NCI-H226 (cell line): ENCODE measurements around the gene MYBPC3.

ENCODE experiments used
- DNase-seq: peaks from one replicate; pipeline ENCODE4 v3.0.0-alpha.2; 2015

MYBPC3 gene

DNA sequence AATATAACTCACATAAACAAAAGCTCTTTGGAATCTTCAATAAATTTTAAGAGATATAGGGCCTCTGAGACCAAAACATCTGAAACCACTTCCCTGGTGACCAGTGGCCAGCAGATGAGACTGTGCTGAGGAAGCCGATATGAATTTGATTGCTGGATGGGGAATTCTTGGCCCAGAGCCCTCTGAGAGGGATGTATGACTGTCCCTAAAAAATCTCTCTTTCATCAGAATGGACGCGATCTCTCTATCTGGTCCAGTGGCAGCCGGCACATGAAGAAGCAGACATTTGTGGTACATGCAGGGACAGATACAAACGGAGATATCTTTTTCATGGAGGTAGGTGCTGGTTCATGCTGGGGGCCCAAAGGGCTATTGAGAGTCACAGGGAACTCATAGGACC lies 37.5 kb downstream of the MYBPC3 start:
- DNase-seq: no peak

DNA sequence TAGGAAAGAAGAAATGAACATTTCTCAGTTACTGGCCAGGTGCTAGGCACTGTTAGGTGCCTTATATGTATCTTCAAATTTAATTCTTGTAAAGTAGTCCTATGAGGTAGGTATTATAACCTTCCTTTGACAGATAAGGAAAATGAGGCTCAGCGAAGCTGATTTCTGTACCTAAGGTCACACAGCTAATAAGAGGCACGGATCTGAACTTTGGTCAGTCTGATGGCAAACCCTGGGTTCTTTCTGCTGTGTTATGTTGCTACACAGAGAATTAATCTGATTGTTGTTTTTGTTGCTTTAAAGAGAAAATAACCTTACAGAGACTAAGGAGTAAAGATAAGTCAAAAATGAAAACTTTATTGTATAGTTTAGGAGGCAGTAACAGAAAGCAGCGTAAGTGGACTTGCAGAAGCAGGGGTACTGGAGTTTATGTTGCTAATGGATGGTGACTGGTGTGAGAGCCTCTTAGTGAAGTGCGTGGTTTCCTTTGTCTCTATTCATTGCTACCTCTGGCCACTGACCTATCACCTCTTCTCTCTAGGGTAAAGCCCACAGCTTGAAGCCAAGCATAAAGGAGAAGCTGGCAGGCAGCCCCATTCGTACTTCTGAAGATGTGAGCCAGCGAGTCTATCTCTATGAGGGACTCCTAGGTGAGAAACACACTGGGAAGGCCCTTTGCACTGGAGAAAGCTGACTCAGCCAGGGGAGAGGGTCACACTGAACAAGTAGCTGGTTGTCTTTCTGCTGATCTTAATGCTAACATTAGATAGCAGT lies 44.3 kb downstream of the MYBPC3 start:
- no peak for DNase-seq

DNA sequence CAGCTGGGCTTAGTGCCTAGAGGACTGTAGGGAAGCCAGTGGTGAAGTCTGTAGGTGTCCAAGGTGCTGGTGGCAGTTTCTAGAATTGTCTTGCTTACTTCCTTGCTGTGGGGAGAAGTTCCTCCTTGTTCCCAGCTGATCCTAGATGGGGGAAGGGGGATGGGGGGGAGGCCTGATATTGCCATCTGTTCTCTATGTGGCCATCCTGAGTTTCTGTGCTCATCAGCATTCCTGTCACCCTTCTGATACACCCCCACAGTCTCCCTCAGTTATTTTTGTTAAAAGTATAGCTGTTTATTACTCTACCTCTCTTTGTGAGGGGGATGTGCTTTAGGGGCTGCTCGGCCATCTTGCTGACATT lies 46.0 kb downstream of the MYBPC3 start:
- DNase-seq: no peak

DNA sequence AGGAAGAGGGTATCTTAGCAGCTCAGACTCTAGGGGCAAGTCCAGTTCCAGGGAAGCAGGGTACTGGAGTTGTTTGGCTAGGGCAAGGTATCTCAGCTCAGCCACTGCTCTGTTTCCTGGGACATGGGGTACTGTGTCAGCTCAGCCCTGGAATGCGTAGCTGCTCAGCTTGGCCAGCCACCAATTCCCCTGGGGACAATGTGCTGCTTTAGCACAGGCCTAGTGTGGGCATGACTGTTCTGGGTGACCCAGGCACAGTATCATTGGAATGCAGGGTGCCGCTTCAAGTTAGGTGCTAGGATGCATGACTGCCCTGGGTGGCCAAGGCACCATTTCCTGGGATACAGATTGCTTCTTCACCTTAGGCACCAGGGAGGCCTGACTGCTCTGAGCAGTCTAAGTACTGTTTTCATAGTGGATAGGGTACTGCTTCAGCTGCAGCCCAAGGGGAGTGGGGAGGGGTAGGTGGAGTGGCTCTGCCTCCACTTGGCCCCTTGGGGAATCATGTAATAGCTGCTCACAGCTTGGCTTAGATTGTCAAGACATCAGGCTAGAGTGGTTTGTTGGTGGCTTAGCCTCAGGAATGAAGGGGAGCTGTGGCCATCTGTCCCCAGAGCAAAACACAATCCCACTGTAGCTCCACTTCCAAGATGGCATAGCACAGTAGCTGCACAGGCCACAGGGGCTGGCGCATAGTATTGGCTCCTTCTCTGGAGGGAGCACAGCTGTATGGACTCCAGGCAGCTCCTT lies 46.6 kb downstream of the MYBPC3 start:
- no peak for DNase-seq

DNA sequence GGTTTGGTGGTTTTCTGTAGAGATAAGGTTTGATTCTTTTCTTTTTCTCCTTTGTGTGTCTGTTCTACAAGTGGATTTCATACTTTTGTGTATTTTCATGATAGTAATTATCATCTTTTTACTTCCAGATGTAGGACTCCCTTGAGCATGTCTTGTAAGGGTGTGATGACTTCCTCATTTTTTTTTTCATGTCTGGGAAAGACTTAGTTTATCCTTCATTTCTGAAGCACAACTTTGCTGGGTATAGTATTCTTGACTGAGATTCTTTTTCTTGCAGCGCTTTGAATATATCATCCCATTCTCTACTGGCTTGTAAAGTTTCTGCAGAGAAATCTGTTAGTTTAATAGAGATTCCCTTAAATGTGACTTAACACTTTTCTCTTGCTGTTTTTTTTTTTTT lies 49.6 kb downstream of the MYBPC3 start:
- DNase-seq: no peak

DNA sequence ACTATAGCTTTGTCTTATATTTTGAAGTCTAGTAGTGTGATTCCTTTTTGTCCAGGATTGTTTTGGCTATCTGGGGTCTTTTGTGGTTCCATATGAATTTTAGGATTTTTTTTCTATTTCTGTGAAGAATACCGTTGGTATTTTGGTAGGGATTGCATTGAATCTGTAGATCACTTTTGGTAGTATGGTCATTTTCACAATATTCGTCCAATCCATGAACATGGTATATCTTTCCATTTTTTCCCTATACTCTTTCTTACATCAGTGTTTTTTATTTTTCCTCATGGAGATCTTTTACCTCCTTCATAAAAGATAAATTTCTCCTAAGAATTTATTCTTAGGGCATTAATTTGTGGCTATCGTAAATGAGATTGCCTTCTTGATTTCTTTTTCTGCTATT lies 53.4 kb downstream of the MYBPC3 start:
- no peak for DNase-seq

DNA sequence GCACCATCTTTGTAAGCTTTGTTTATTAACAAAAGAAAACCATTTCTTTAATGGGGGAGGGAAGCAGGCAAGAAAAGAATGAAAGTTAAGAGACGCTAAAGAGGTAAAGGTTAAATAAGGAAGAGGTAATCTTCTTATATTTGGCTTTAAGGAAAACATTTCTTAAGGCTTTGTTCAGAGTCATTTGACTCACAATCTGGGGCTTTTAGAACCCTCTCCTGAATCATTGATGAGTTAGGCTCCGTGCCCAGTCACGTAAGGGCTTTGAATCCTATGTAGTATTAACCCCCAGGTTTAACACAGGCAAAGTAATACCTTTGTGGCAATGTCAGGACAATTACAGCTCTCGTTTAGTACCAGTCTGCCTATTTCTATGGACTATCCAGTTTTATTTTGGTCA lies 56.5 kb downstream of the MYBPC3 start:
- DNase-seq: no peak

DNA sequence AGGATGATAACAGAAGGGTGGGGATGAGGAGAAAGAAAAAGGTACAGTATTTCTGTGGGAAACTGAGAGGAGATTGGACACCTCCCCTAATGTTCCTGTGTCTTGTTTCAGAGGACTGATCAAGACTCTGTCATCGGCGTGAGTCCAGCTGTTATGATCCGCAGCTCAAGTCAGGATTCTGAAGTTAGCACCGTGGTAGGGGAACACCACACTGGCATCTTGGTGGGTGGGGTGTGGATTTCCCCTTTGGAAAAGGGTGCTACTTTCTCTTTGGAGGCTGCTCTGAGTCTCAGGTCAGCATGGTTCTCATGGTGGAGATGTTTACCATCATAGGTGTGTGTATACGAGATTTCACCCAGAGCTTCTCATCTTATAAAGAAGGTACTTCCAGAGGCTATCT lies 57.1 kb downstream of the MYBPC3 start:
- no peak for DNase-seq

DNA sequence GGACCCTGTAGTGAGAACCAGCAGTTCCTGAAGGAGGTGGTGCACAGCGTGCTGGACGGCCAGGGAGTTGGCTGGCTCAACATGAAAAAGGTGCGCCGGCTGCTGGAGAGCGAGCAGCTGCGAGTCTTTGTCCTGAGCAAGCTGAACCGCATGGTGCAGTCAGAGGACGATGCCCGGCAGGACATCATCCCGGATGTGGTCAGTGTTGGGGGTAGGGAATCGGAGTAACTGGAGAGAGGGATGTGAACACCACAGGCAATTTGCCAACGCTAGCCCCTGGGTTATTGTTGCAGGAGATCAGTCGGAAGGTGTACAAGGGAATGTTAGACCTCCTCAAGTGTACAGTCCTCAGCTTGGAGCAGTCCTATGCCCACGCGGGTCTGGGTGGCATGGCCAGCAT lies 62.6 kb downstream of the MYBPC3 start:
- DNase-seq: no peak

DNA sequence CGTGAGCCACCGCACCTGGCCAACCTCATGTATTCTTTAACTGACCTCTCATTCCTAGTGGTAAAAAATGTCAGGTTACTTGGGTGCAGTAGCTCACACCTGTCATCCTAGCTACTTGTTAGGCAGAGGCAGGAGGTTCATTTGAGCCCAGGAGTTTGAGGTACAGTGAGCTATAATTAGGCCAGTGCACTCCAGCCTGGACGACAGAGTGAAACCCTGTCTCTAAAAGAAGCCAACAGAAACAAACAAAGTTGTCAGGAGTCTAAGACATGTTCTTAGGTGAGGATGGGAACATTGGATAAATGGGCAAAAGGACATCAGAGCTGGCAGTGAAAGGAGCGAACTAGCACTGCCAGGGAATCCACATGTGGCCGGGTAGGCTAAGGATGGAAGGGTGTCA lies 64.4 kb downstream of the MYBPC3 start:
- DNase-seq: no peak

DNA sequence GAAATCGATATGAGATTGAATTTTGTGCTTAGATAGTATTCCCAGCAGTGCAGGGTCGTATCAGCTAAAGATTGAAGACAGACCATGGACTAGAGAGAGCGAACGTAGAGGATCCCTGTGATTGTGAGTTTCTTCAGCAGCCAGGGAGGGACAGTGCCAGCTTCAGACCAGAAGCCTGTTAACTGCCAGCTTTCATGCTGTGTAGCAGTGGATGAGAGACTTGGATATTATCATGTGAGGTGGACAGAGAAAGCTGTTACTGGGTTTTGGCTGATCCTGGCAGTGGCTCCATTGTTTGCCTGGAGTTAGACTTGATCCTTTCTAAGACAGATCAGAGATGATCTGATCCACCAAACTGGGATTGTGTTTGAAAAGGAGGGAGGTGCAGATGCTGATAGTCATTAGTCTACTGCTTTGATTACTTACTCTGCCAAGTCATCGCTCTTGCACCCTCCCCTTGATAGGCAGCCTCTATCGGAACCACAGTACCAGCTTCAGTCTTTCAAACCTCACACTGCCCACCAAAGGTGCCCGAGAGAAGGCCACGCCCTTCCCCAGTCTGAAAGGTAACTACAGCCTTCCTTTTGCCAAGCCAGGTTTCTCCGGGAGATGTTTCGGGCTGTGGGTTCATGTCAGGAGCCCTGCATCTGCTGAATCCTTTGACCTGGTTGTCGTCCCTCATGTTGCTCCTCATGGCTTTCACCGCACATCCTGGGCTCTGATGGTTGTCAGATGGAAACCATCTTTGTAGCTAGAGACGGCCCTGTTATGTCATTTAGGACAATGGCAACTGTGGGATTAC lies 66.3 kb downstream of the MYBPC3 start:
- DNase-seq: no peak

DNA sequence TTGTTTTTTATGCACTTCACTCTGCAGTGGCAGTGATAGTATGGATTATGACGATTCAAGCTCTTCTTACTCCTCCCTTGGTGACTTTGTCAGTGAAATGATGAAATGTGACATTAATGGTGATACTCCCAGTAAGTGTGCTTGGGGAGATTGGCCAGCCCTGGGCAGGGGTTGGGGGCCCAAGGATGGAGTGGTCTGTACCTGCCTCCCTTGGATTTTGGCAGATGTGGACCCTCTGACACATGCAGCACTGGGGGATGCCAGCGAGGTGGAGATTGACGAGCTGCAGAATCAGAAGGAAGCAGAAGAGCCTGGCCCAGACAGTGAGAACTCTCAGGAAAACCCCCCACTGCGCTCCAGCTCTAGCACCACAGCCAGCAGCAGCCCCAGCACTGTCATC lies 68.4 kb downstream of the MYBPC3 start:
- no peak for DNase-seq

DNA sequence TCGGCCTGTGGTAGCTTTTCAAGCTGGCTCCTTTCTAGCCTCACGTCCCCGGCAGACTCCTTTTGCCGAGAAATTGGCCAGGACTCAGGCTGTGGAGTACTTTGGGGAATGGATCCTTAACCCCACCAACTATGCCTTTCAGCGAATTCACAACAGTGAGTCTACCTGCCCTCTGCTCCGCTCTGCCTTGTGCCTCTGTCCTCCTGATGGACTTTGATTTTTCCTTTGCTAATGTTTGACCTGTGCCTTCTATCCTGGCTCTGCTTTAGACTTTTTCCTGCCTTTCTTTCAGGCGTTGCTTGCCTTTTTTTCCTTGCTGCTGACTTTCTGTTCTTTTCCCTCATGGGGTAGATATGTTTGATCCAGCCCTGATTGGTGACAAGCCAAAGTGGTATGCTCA lies 70.0 kb downstream of the MYBPC3 start:
- no peak for DNase-seq
